Measurements from ENCODE around the gene CRAMP1.

DNA sequence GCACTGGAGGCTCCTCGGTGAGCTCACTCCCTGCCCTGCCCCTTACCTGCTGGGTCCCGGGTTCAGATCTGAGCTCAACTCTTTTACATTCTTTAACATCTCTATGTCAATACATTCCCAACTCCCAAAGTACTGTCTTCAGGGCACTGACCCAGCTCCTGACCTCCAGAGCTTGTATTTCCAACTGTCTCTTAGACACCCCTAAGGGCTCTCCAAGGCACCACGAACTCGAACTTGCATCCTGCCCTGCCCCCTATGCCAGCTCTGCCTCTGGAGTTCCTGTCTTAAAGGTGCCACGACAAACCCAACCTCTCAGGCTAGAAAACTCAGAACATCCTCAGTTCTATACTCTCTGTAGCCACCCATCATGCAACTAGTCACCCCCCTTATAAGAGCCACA is 38.9 kb upstream of the CRAMP1 start:
- no peak for TF ChIP-seq TAF1 (IDR thresholded peaks at IDR 0.05; ENCODE audit: low read depth, low read length)
- TF ChIP-seq EZH2 (IDR thresholded peaks at IDR 0.05; ENCODE audit: low read depth, low read length, severe bottlenecking): no peak
- no peak for TF ChIP-seq TBP (IDR thresholded peaks at IDR 0.05; ENCODE audit: low read depth, low read length)
